ENCODE data around the gene RBM34. TPM values are rescaled to one million over a fixed set of nuclear protein-coding genes. Genes with fewer than 3 reads are reported as not detected.

Gene RBM34
- total and polyA plus RNA-seq, 12 donors = 41.5 to 139 (median 52.7) TPM

DNA sequence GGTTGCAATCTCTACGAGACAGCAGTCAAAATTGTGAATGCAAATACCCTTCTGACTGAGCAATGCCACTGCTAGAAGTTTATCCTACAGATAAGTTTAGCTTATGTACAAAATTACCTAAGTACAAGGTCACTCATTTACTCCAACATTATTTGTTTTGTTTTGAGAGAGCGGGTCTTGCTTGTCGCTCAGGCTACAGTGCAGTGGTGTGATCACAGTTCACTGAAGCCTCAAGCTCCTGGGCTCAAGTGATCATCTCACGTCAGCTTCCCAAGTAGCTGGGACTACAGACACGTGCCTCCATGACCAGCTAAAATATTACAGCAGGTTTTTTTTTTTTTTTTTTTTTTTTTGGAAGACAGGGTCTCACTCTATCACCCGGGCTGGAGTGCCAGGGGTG lies 15.4 kb downstream of the RBM34 start:
- WGBS, 2 donors = 90% methylated on average over 6 of the region's 6 CpGs
- no peaks in the 10 kb centered on the region for H3K9me3 ChIP-seq
- TF ChIP-seq, protein P1, sequence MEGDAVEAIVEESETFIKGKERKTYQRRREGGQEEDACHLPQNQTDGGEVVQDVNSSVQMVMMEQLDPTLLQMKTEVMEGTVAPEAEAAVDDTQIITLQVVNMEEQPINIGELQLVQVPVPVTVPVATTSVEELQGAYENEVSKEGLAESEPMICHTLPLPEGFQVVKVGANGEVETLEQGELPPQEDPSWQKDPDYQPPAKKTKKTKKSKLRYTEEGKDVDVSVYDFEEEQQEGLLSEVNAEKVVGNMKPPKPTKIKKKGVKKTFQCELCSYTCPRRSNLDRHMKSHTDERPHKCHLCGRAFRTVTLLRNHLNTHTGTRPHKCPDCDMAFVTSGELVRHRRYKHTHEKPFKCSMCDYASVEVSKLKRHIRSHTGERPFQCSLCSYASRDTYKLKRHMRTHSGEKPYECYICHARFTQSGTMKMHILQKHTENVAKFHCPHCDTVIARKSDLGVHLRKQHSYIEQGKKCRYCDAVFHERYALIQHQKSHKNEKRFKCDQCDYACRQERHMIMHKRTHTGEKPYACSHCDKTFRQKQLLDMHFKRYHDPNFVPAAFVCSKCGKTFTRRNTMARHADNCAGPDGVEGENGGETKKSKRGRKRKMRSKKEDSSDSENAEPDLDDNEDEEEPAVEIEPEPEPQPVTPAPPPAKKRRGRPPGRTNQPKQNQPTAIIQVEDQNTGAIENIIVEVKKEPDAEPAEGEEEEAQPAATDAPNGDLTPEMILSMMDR (IDR thresholded peaks at IDR 0.05) = no peak
- H3K4me3 ChIP-seq = no peak overlapping the region
- H3K36me3 ChIP-seq = peaks cover 0 to 99% (median 15%) of the 10 kb centered on the region in 9 donors
- ATAC-seq (no peak), DNase-seq (no peak)
- H3K4me1 ChIP-seq = no peaks in the 10 kb centered on the region
- intact Hi-C loops (cut with DNase I) = no loop called here
- no peak overlapping the region for H3K27ac ChIP-seq
- no peaks in the 10 kb centered on the region for H3K27me3 ChIP-seq

DNA sequence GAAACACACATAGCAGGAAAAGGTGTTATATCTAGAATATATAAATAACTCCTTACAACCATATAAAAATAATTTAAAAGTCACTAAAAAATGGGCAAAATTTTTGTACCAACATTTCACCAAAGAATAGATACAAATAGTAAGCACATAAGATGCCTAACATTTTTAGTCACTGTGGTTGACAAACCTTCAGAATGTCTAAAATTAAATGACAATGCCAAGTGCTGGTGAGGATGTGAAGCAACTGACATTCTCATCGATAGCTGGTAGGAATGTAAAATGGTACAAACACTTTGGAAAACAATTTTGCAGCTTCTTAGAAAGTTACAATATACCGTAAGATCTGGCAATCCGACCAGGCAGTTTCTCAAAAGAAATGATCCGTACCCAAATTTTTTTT lies 18.1 kb downstream of the RBM34 start:
- Histone ChIP-seq H3K27me3 (no peaks in the 10 kb centered on the region), H3K36me3 (peaks cover 0 to 99% (median 15%) of the 10 kb centered on the region in 9 donors), H3K4me1 (no peaks in the 10 kb centered on the region), H3K27ac (no peak overlapping the region), H3K9me3 (no peaks in the 10 kb centered on the region), H3K4me3 (no peak overlapping the region)
- ATAC-seq (no peak), DNase-seq (no peak)
- intact Hi-C loops (cut with DNase I) = no loop called here
- TF ChIP-seq, protein P1 (IDR thresholded peaks at IDR 0.05) = no peak
- WGBS, 2 donors = 85 to 97% methylated on average over 4 of the region's 4 CpGs

DNA sequence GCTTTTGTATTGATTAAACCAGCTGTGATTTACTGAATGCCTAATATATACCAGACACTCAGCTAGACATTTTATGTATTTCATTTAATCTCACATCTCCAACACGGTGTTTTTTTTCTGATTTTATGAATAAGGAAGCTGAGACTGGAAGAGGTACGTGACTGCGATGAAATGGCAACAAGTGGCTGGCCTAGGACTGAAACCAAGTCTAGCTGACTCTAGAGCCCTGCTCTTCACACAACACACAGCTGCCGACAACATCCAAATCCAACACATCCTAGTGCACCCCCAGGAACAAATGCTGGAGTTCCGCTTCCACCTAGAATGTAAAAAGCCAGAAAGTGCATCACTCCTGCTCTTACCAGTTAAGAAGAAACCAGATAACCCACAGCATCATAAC lies 21.7 kb downstream of the RBM34 start:
- Histone ChIP-seq H3K36me3 (peaks cover 0 to 99% (median 30%) of the 10 kb centered on the region in 9 donors), H3K27ac (no peak overlapping the region), H3K27me3 (no peaks in the 10 kb centered on the region), H3K9me3 (no peaks in the 10 kb centered on the region), H3K4me1 (peaks cover 0 to 6% (median 0%) of the 10 kb centered on the region in 9 donors), H3K4me3 (no peak overlapping the region)
- TF ChIP-seq, protein P1 (IDR thresholded peaks at IDR 0.05) = no peak
- 96 to 98% methylated on average over 5 of the region's 5 CpGs for WGBS, 2 donors
- ATAC-seq (no peak), DNase-seq (no peak)
- intact Hi-C loops (cut with DNase I) = no loop called here

DNA sequence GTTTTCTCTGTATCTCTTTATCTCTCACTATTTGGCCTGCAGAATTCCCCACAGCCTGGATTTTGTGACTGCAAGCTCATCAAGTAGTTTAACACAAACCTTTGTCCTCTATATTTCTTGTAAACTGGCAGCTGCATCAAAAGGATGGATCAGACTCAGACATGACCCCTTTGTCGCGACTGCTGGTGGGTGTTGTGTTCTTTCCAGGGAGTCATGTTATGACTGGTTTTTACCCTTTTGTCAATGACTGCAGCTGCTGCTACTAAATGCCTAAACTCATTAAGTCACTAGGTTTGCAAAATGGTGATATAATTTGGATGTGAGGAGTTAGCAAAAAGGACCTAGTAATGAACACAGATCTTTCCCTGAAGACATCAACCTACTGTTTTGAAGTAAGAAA lies 22.2 kb downstream of the RBM34 start:
- no peaks in the 10 kb centered on the region for H3K27me3 ChIP-seq
- H3K27ac ChIP-seq = no peak overlapping the region
- peaks cover 0 to 6% (median 0%) of the 10 kb centered on the region in 9 donors for H3K4me1 ChIP-seq
- TF ChIP-seq, protein P1 (IDR thresholded peaks at IDR 0.05) = no peak
- DNase-seq (no peak), ATAC-seq (no peak)
- 85 to 96% methylated on average over 2 of the region's 2 CpGs for WGBS, 2 donors
- H3K9me3 ChIP-seq = no peaks in the 10 kb centered on the region
- peaks cover 0 to 99% (median 34%) of the 10 kb centered on the region in 9 donors for H3K36me3 ChIP-seq
- intact Hi-C loops (cut with DNase I) = no loop called here
- H3K4me3 ChIP-seq = no peak overlapping the region

Data from heart right ventricle (tissue), 16 donors.